Ovary (tissue), 3 donors: ENCODE results near the gene CPSF4.

ENCODE experiments used
- EP300 ChIP-seq: sonication (generic); formaldehyde crosslinking; IDR thresholded peaks from one replicate; pipeline ENCODE4 v1.6.1; 2017; ENCODE audit warnings: antibody characterized with exemption
- TF ChIP-seq, protein P1 (sequence below), 3 donors: fragments of 450-650 bp in 2 of 3; fragments of 200-600 bp in 1 of 3; IDR thresholded peaks; one replicate each; pipeline versions ENCODE4 v1.5.1 to v1.8.0; 2016 to 2022; ENCODE audit warnings: antibody characterized with exemption in 3 of 3, mild to moderate bottlenecking in 1 of 3
- donor health status: DM: no; HTN: no; CAD: no.

DNA sequence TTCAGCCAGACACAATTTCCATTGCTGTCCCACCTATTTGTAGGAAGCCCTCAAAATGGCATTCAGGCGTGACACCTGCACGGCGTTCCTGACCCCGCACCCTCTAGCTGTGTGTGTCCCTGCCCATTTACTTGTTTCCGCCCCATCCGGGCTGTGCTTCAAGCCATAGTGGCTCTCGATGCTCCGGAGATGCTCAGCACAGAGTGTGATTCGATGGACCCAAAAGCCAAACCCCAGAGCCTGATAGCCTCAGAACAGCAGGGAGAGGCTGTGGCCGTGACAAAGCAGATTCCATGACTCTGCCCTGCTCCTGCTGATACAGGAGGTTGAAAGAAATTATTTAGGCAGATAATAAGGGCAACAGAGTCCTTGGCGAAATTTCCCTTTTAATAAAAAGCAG lies 16.6 kb upstream of the CPSF4 start:
- TF ChIP-seq, protein P1, sequence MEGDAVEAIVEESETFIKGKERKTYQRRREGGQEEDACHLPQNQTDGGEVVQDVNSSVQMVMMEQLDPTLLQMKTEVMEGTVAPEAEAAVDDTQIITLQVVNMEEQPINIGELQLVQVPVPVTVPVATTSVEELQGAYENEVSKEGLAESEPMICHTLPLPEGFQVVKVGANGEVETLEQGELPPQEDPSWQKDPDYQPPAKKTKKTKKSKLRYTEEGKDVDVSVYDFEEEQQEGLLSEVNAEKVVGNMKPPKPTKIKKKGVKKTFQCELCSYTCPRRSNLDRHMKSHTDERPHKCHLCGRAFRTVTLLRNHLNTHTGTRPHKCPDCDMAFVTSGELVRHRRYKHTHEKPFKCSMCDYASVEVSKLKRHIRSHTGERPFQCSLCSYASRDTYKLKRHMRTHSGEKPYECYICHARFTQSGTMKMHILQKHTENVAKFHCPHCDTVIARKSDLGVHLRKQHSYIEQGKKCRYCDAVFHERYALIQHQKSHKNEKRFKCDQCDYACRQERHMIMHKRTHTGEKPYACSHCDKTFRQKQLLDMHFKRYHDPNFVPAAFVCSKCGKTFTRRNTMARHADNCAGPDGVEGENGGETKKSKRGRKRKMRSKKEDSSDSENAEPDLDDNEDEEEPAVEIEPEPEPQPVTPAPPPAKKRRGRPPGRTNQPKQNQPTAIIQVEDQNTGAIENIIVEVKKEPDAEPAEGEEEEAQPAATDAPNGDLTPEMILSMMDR (IDR thresholded peaks at IDR 0.05): no peak
- no peak for TF ChIP-seq EP300
